Measurements from ENCODE around the gene STYX.

DNA sequence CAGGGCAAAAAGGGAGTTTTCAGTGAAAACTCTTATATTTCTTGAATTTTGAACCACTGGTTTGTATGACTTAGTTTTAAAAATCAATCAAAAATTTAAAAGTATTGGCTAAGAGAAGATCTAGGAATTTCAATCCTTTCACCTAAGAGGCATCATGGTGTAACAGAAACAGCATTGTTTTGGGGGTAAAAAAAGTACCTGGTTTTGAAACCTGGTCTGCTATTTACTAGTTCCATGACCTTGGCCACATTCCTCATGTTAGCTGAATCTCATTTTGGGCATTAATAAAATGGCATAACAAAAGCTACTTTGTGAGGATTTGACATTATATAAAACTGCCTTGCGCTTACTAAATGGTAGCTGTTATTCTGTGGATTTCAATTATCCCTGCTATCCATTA, 78.1 kb downstream of the STYX start:
- TF ChIP-seq, protein P1, sequence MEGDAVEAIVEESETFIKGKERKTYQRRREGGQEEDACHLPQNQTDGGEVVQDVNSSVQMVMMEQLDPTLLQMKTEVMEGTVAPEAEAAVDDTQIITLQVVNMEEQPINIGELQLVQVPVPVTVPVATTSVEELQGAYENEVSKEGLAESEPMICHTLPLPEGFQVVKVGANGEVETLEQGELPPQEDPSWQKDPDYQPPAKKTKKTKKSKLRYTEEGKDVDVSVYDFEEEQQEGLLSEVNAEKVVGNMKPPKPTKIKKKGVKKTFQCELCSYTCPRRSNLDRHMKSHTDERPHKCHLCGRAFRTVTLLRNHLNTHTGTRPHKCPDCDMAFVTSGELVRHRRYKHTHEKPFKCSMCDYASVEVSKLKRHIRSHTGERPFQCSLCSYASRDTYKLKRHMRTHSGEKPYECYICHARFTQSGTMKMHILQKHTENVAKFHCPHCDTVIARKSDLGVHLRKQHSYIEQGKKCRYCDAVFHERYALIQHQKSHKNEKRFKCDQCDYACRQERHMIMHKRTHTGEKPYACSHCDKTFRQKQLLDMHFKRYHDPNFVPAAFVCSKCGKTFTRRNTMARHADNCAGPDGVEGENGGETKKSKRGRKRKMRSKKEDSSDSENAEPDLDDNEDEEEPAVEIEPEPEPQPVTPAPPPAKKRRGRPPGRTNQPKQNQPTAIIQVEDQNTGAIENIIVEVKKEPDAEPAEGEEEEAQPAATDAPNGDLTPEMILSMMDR (IDR thresholded peaks at IDR 0.05): no peak
- TF ChIP-seq EP300 (IDR thresholded peaks at IDR 0.05) (no peak), POLR2AphosphoS5 (IDR thresholded peaks at IDR 0.05) (no peak), POLR2A (IDR thresholded peaks at IDR 0.05) (no peak)

Measured in upper lobe of left lung (tissue), 4 donors.